Right atrium auricular region (tissue), 2 donors: ENCODE measurements around the gene CCNY. TPM values are rescaled to one million over a fixed set of nuclear protein-coding genes. Genes with fewer than 3 reads are reported as not detected.

Source experiments
- DNase-seq: peaks from one replicate; pipeline ENCODE4 v3.0.0-alpha.2; 2019; ENCODE audit warnings: low spot score
- H3K27ac ChIP-seq, 2 donors: fragments of 200-600 bp; sonication (generic); 1 replicate in 1 of 2; 2 replicates in 1 of 2; pipeline ENCODE4 v1.5.1; 2016 to 2019
- H3K27me3 ChIP-seq, 2 donors: fragments of 200-600 bp; sonication (generic); one replicate each; pipeline versions ENCODE4 v1.5.1 to v1.6.0; 2017 to 2019
- H3K36me3 ChIP-seq: fragments of 200-600 bp; sonication (generic); one replicate; pipeline ENCODE4 v1.5.1; 2016
- H3K4me1 ChIP-seq, 2 donors: fragments of 200-600 bp; sonication (generic); one replicate each; pipeline versions ENCODE4 v1.5.1 to v1.6.0; 2017 to 2019
- H3K4me3 ChIP-seq, 2 donors: fragments of 200-600 bp; sonication (generic); 1 replicate in 1 of 2; 2 replicates in 1 of 2; pipeline ENCODE4 v1.5.1; 2017 to 2019; ENCODE audit warnings: mild to moderate bottlenecking in 1 of 2, moderate library complexity in 1 of 2
- H3K9me3 ChIP-seq, 2 donors: fragments of 200-600 bp; sonication (generic); one replicate each; pipeline ENCODE4 v1.5.1; 2019
- CTCF ChIP-seq, 2 donors: fragments of 200-600 bp; sonication (generic); IDR thresholded peaks; one replicate each; pipeline ENCODE4 v1.5.1; 2019; ENCODE audit warnings: antibody characterized with exemption in 2 of 2
- total RNA-seq, 2 donors: library from RNA; depleted of rRNA; stranded (reverse); fragments of >200 nt; gene quantifications; one replicate each; pipeline ENCODE4 v1.1.0, GENCODE V29; 2016

Gene CCNY
- total RNA-seq, 2 donors from 2014 or later = 35.6 to 58.1 TPM

- Histone ChIP-seq H3K27me3 (no peaks in the 10 kb centered on the region), H3K9me3 (no peaks in the 10 kb centered on the region), H3K27ac (no peak overlapping the region), H3K36me3 (peaks cover 6% of the 10 kb centered on the region), H3K4me3 (no peak overlapping the region), H3K4me1 (no peaks in the 10 kb centered on the region)
- no peak for DNase-seq
- TF ChIP-seq CTCF (IDR thresholded peaks at IDR 0.05) = no peak
These were observed 204.2 kb downstream of the CCNY start for GRCh38 chr10:35540296-35541164.

- H3K9me3 ChIP-seq = no peaks in the 10 kb centered on the region
- TF ChIP-seq CTCF (IDR thresholded peaks at IDR 0.05) = no peak
- no peaks in the 10 kb centered on the region for H3K27me3 ChIP-seq
- DNase-seq = no peak
- no peaks in the 10 kb centered on the region for H3K4me1 ChIP-seq
- no peak overlapping the region for H3K27ac ChIP-seq
- H3K36me3 ChIP-seq = peaks cover 6% of the 10 kb centered on the region
- no peak overlapping the region for H3K4me3 ChIP-seq
These were observed 205.4 kb downstream of the CCNY start for GRCh38 chr10:35541720-35542119.

GRCh38 chr10:35542303-35542702, 206.0 kb downstream of the CCNY start:
- TF ChIP-seq CTCF (IDR thresholded peaks at IDR 0.05) = no peak
- no peak overlapping the region for H3K27ac ChIP-seq
- no peaks in the 10 kb centered on the region for H3K27me3 ChIP-seq
- peaks cover 6% of the 10 kb centered on the region for H3K36me3 ChIP-seq
- no peak overlapping the region for H3K4me3 ChIP-seq
- no peaks in the 10 kb centered on the region for H3K9me3 ChIP-seq
- no peaks in the 10 kb centered on the region for H3K4me1 ChIP-seq
- no peak for DNase-seq

- Histone ChIP-seq H3K36me3 (peaks cover 6% of the 10 kb centered on the region), H3K4me1 (no peaks in the 10 kb centered on the region), H3K27ac (no peak overlapping the region), H3K9me3 (no peaks in the 10 kb centered on the region), H3K27me3 (no peaks in the 10 kb centered on the region), H3K4me3 (no peak overlapping the region)
- DNase-seq = no peak
- no peak for TF ChIP-seq CTCF (IDR thresholded peaks at IDR 0.05)
These were observed 208.9 kb downstream of the CCNY start for GRCh38 chr10:35545079-35545657.

GRCh38 chr10:35545878-35546590, 209.7 kb downstream of the CCNY start:
- no peak overlapping the region for H3K4me3 ChIP-seq
- no peaks in the 10 kb centered on the region for H3K4me1 ChIP-seq
- H3K27ac ChIP-seq = no peak overlapping the region
- H3K27me3 ChIP-seq = no peaks in the 10 kb centered on the region
- peaks cover 6% of the 10 kb centered on the region for H3K36me3 ChIP-seq
- no peak for DNase-seq
- no peaks in the 10 kb centered on the region for H3K9me3 ChIP-seq
- TF ChIP-seq CTCF (IDR thresholded peaks at IDR 0.05) = no peak
